ENCODE measurements around the gene ARMS2.

DNA sequence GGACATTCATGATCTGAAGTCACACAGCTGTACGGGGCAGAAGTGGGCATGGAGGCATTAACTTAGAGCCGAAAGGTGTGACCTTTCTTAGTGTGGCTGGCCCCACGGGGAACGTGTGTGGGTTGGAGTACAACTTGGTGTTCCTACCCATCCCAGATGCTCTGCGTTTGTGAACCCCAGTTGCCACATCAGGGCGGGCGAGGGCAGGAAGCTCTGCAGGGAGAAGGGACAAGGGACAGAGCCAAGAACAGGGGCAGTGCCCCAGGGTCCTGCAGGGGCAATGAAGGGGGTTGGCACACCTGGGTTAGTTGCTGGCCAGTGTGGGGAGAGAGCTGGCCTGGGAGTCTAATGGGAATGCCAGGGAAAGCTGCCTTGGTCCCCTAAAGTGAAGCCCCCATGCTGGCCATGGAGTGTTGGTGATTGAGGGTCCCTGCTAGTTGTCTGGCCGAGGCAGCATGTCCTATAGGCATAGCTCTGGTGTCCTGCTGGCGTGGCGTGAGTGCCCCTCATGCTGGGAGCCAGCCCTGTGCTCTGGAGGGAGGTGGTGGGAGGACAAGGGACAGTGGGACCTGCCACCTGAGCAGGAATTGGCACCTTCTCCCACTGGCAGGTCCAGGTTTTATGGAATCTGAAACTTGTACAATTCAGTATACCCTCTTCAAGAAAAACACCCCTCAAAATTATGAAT, 25.8 kb downstream of the ARMS2 start:
- TF ChIP-seq EZH2 (IDR thresholded peaks at IDR 0.05; ENCODE audit: borderline replicate concordance): no peak
- TF ChIP-seq, protein P1, sequence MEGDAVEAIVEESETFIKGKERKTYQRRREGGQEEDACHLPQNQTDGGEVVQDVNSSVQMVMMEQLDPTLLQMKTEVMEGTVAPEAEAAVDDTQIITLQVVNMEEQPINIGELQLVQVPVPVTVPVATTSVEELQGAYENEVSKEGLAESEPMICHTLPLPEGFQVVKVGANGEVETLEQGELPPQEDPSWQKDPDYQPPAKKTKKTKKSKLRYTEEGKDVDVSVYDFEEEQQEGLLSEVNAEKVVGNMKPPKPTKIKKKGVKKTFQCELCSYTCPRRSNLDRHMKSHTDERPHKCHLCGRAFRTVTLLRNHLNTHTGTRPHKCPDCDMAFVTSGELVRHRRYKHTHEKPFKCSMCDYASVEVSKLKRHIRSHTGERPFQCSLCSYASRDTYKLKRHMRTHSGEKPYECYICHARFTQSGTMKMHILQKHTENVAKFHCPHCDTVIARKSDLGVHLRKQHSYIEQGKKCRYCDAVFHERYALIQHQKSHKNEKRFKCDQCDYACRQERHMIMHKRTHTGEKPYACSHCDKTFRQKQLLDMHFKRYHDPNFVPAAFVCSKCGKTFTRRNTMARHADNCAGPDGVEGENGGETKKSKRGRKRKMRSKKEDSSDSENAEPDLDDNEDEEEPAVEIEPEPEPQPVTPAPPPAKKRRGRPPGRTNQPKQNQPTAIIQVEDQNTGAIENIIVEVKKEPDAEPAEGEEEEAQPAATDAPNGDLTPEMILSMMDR (IDR thresholded peaks at IDR 0.05; ENCODE audit: poor library complexity): no peak
- TF ChIP-seq EZH2phosphoT487 (IDR thresholded peaks at IDR 0.05; ENCODE audit: low read depth, severe bottlenecking, unreplicated experiment): no peak

Measured in hepatocyte (in vitro differentiated cells).